OCI-LY1 (cell line): ENCODE measurements around the gene RPS6KA3.

Experiments
- H2AFZ ChIP-seq: fragments of 200-600 bp; sonication (generic), shearing (Covaris generic); 2 replicates; pipeline ENCODE4 v1.6.0; 2014; ENCODE audit warnings: antibody characterized with exemption, mild to moderate bottlenecking, low read length
- H3F3A ChIP-seq: fragments of 200-600 bp; sonication (generic), shearing (Covaris generic); 2 replicates; pipeline ENCODE4 v1.6.0; 2014; ENCODE audit warnings: mild to moderate bottlenecking, antibody characterized with exemption, low read length, moderate library complexity; ENCODE audit not compliant: insufficient read depth
- H3K27ac ChIP-seq: fragments of 200-600 bp; sonication (generic); 2 replicates; pipeline ENCODE4 v1.5.1; 2014; ENCODE audit warnings: low read length, mixed run types, mild to moderate bottlenecking, low read depth; ENCODE audit not compliant: poor library complexity, severe bottlenecking
- H3K27me3 ChIP-seq: fragments of 200-600 bp; sonication (generic); 2 replicates; pipeline ENCODE4 v1.6.0; 2014; ENCODE audit warnings: antibody characterized with exemption, mild to moderate bottlenecking, low read length, moderate library complexity; ENCODE audit not compliant: insufficient read depth
- H3K36me3 ChIP-seq: fragments of 200-600 bp; sonication (generic); 2 replicates; pipeline ENCODE4 v1.6.1; 2014; ENCODE audit warnings: mild to moderate bottlenecking, antibody characterized with exemption, low read length, moderate library complexity, mixed read lengths; ENCODE audit not compliant: insufficient read depth
- H3K4me1 ChIP-seq: fragments of 200-600 bp; sonication (generic); 2 replicates; pipeline ENCODE4 v1.5.1; 2014; ENCODE audit warnings: mild to moderate bottlenecking, low read length, moderate library complexity; ENCODE audit not compliant: insufficient read depth, severe bottlenecking
- H3K4me2 ChIP-seq: fragments of 200-600 bp; sonication (generic), shearing (Covaris generic); 2 replicates; pipeline ENCODE4 v1.6.1; 2014; ENCODE audit warnings: low read length
- H3K4me3 ChIP-seq: fragments of 200-600 bp; sonication (generic); 2 replicates; pipeline ENCODE4 v1.5.1; 2014; ENCODE audit warnings: low read length, low read depth, mild to moderate bottlenecking, mixed read lengths; ENCODE audit not compliant: poor library complexity, severe bottlenecking
- H3K79me2 ChIP-seq: fragments of 200-600 bp; shearing (Covaris generic); 2 replicates; pipeline ENCODE4 v1.6.1; 2016; ENCODE audit warnings: mixed run types, low read length, mixed read lengths; ENCODE audit not compliant: insufficient read depth
- H3K9ac ChIP-seq: fragments of 200-600 bp; sonication (generic), shearing (Covaris generic); 2 replicates; pipeline ENCODE4 v1.6.1; 2014; ENCODE audit warnings: mild to moderate bottlenecking, low read length, mixed read lengths
- H3K9me2 ChIP-seq: fragments of 200-600 bp; sonication (generic), shearing (Covaris generic); 2 replicates; pipeline ENCODE4 v1.6.1; 2014; ENCODE audit warnings: low read depth, mild to moderate bottlenecking, low read length, mixed read lengths
- H3K9me3 ChIP-seq: fragments of 200-600 bp; shearing (Covaris generic); 2 replicates; pipeline ENCODE4 v1.6.1; 2014; ENCODE audit warnings: low read length, mixed read lengths
- H4K20me1 ChIP-seq: fragments of 200-600 bp; sonication (generic), shearing (Covaris generic); 2 replicates; pipeline ENCODE4 v1.6.0; 2016; ENCODE audit warnings: mild to moderate bottlenecking, low read length; ENCODE audit not compliant: insufficient read depth
- EZH2 ChIP-seq: fragments of 200-600 bp; sonication (generic), shearing (Covaris generic); IDR thresholded peaks from 2 replicates; pipeline ENCODE4 v1.8.0; 2017; ENCODE audit warnings: borderline replicate concordance, mixed run types, mild to moderate bottlenecking, antibody characterized with exemption, low read length, moderate library complexity, mixed read lengths
- TF ChIP-seq, protein P1 (sequence below): fragments of 200-600 bp; sonication (generic), shearing (Covaris generic); IDR thresholded peaks from 2 replicates; pipeline ENCODE4 v1.5.1; 2017; ENCODE audit warnings: mild to moderate bottlenecking, antibody characterized with exemption, low read length, moderate library complexity, mixed read lengths

The RPS6KA3 gene

DNA sequence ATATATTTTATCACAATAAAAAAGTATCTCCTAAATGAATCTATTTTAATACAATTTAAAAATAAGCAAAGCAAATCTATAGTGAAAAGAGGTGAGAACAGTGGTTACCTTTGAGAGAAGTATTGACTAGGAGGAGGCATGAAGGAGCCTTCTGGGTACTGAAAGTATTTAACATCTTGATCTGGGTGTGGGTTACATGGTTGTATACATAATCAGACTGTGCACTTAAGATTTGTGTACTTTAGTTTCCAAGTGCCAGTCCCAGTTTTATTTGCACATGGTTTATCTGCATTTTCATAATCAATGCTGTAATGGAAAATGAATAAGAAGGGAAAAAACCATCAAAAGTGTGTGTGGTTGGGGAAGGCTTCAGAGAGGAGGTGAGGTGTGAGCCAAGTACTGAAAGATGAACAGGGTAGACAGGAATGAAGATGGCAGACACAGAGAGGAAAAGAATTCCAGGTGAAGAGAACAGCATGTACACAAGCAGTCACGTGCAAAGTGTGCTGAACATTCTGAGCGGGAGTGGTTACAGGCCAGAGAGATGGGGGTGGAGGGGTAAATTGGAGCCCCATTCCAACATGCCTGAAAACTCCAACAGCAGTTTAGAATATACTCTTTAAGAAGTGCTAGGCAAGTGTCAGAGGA, 164.7 kb downstream of the RPS6KA3 start:
- TF ChIP-seq EZH2, result no peak
- TF ChIP-seq, protein P1, sequence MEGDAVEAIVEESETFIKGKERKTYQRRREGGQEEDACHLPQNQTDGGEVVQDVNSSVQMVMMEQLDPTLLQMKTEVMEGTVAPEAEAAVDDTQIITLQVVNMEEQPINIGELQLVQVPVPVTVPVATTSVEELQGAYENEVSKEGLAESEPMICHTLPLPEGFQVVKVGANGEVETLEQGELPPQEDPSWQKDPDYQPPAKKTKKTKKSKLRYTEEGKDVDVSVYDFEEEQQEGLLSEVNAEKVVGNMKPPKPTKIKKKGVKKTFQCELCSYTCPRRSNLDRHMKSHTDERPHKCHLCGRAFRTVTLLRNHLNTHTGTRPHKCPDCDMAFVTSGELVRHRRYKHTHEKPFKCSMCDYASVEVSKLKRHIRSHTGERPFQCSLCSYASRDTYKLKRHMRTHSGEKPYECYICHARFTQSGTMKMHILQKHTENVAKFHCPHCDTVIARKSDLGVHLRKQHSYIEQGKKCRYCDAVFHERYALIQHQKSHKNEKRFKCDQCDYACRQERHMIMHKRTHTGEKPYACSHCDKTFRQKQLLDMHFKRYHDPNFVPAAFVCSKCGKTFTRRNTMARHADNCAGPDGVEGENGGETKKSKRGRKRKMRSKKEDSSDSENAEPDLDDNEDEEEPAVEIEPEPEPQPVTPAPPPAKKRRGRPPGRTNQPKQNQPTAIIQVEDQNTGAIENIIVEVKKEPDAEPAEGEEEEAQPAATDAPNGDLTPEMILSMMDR, result no peak
- no peak overlapping the region for H3K9ac ChIP-seq
- H3K79me2 ChIP-seq, result no peaks in the 10 kb centered on the region
- H3K9me3 ChIP-seq, result no peaks in the 10 kb centered on the region
- no peaks in the 10 kb centered on the region for H4K20me1 ChIP-seq
- no peak overlapping the region for H2AFZ ChIP-seq
- no peaks in the 10 kb centered on the region for H3F3A ChIP-seq
- no peaks in the 10 kb centered on the region for H3K4me1 ChIP-seq
- no peak overlapping the region for H3K4me3 ChIP-seq
- H3K27me3 ChIP-seq, result no peaks in the 10 kb centered on the region
- no peak overlapping the region for H3K27ac ChIP-seq
- H3K36me3 ChIP-seq, result no peaks in the 10 kb centered on the region
- H3K4me2 ChIP-seq, result no peak overlapping the region
- no peaks in the 10 kb centered on the region for H3K9me2 ChIP-seq
